K562 (cell line): ENCODE data around the gene CNIH3.

Source experiments
- HMG20B ChIP-seq: fragments of 250-450 bp; sonication (Bioruptor Pico); IDR thresholded peaks from 2 replicates; pipeline ENCODE4 v1.5.0; 2021; ENCODE audit warnings: mild to moderate bottlenecking
- L3MBTL2 ChIP-seq: fragments of 450-650 bp; IDR thresholded peaks from 2 replicates; pipeline ENCODE4 v1.6.1; 2016; ENCODE audit warnings: mild to moderate bottlenecking, moderate library complexity
- POLR2A ChIP-seq: fragments of 450-650 bp; conservative IDR thresholded peaks from 2 replicates; pipeline ENCODE4 v1.6.1; 2016
- RFX7 ChIP-seq: fragments of 250-450 bp; sonication (Bioruptor Pico); IDR thresholded peaks from 2 replicates; pipeline ENCODE4 v1.5.1; 2021; ENCODE audit warnings: mild to moderate bottlenecking

DNA sequence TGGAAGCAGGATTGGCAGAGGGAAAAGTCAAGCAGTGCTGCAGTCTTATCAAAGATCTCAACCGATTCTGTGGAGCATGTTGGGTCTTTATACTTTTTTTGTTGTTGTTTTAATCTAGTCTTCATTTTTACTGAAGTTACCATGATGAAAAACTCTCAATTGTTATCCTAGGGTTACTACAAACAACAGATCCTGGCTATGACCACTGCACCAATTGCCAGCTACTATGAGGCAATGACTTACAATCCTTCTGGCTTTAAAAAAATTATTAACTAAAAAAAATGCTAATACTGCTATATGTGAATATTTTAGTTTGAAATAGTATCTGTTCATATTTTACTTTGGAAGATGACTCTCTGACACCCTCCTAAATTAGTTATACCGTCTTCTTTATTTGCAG is 145.9 kb downstream of the CNIH3 start:
- TF ChIP-seq RFX7 (CRISPR knock-in tag) (no peak), POLR2A (no peak), L3MBTL2 (no peak), HMG20B (CRISPR knock-in tag) (no peak)
